ENCODE measurements around the gene PDXK. TPM values are rescaled to one million over a fixed set of nuclear protein-coding genes. Genes with fewer than 3 reads are reported as not detected.

Gene PDXK
- total and polyA plus RNA-seq, 9 of the 15 experiments (the other 6 are each of a cell fraction or from before 2014, with no cell fraction given): 5.6 to 162 (median 76.5) TPM

GRCh38 chr21:43728467-43729390 lies 9.8 kb downstream of the PDXK start (continued):
- TF ChIP-seq ZNF318 (IDR thresholded peaks at IDR 0.05; ENCODE audit: borderline replicate concordance in 1 of 2, low read depth in 1 of 2): peak in 1 of 2 experiments; percentile 100; a peak in 2 of 4 replicates
- peak; percentile 89 for TF ChIP-seq ETV1 (tag; conservative IDR thresholded peaks at IDR 0.05; ENCODE audit: low read depth)
- TF ChIP-seq SMAD3 (CRISPR knock-in tag; conservative IDR thresholded peaks at IDR 0.05): peak; percentile 66
- TF ChIP-seq ZEB2 (IDR thresholded peaks at IDR 0.05): peak; percentile 96
- TF ChIP-seq JUNB (CRISPR knock-in tag; conservative IDR thresholded peaks at IDR 0.05): peak; percentile 76; the same call in 1 of the 2 replicates
- peak; percentile 55; the same call in 1 of the 2 replicates for TF ChIP-seq ZNF589 (CRISPR knock-in tag; IDR thresholded peaks at IDR 0.05; ENCODE audit: low read depth)
- TF ChIP-seq ZNF551 (CRISPR knock-in tag; IDR thresholded peaks at IDR 0.05): no peak
- TF ChIP-seq E2F5 (CRISPR knock-in tag; IDR thresholded peaks at IDR 0.05): peak; percentile 83; the same call in 1 of the 2 replicates
- no peak for TF ChIP-seq ZNF253 (CRISPR knock-in tag; conservative IDR thresholded peaks at IDR 0.05)
- TF ChIP-seq ETS2 (tag; IDR thresholded peaks at IDR 0.05; ENCODE audit: borderline replicate concordance, poor library complexity, severe bottlenecking): no peak
- peak; percentile 85 for TF ChIP-seq POLR2G (IDR thresholded peaks at IDR 0.05; ENCODE audit: low read depth, low read length)
- no peak for TF ChIP-seq ZNF717 (CRISPR knock-in tag; IDR thresholded peaks at IDR 0.05)
- TF ChIP-seq CREM (IDR thresholded peaks at IDR 0.05; ENCODE audit: low read depth): peak; percentile 97
- TF ChIP-seq RFX5 (IDR thresholded peaks at IDR 0.05; ENCODE audit: low read depth, low read length): no peak
- peak; percentile 89 for TF ChIP-seq TEAD2 (tag; IDR thresholded peaks at IDR 0.05)
- peak; percentile 100 for TF ChIP-seq CCNT2 (IDR thresholded peaks at IDR 0.05; ENCODE audit: borderline replicate concordance, extremely low read depth, insufficient read length, low read depth, low read length)

Measured in K562 (cell line).